Right lobe of liver (tissue), 4 donors: ENCODE data around the gene G3BP2.

Experiments
- CTCF ChIP-seq, 4 donors: fragments of 200-600 bp in 3 of 4; fragments of 450-650 bp in 1 of 4; IDR thresholded peaks; one replicate each; pipeline versions ENCODE4 v1.5.1 to v1.8.0; 2016 to 2022; ENCODE audit warnings: antibody characterized with exemption in 4 of 4, mild to moderate bottlenecking in 2 of 4
- POLR2A ChIP-seq: fragments of 450-650 bp; IDR thresholded peaks from one replicate; pipeline ENCODE4 v1.6.1; 2017; ENCODE audit warnings: antibody characterized with exemption, mild to moderate bottlenecking
- donor health status: DM: no; HTN: no; CAD: no.
- donor health status: DM: no; HTN: no; CAD: no.
- donor health status: DM: no; HTN: yes; CAD: no.

DNA sequence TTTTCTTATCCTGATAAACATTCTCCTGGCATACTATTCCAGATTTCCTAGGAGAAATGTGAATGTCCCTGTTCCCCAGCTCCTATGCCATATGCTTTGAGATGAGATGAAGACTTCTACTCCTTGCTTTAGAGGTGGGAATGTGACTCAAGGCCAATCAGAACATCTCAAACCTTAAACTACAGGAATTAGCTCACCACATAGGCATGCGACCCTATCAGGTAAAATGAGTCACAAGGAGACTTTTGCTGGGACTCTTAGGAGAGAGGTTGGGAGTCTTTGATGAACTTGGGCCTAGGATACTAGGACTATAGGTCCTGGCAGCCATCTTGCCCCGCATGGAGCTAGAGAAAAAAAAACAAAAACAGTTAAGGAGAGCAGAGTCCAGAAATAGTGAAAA is 45.3 kb upstream of the G3BP2 start:
- TF ChIP-seq CTCF (IDR thresholded peaks at IDR 0.05) (no peak), POLR2A (no peak)
